IMR-90 (cell line): ENCODE data around the gene CDC42EP1. TPM values are rescaled to one million over a fixed set of nuclear protein-coding genes. Genes with fewer than 3 reads are reported as not detected.

Experiments used
- ATAC-seq: fragments of 200-7000 bp; cut with Tn5 transposase; 2 replicates; pipeline ENCODE4 v1.9.1; 2020; ENCODE audit warnings: low read depth, mild to moderate bottlenecking, moderate library complexity
- BruUV-seq: library from RNA; stranded (reverse); fragments of 400-500 nt; replicated peaks from 2 replicates; lab custom pipeline; 2021; lab: Mats Ljungman, UMichigan
- CTCF ChIA-PET: fragments of 300-600 bp; formaldehyde crosslinking; extraction: SDS; loops from one replicate; lab custom pipeline; 2021; ENCODE audit warnings: antibody characterized with exemption; lab: Yijun Ruan, JAX
- POLR2A ChIA-PET: fragments of 300-600 bp; sonication (Branson Sonifier 250); formaldehyde crosslinking; loops from one replicate; lab custom pipeline; 2022; ENCODE audit warnings: antibody characterized with exemption; ENCODE audit not compliant: unreplicated experiment; lab: Charles Lee
- DNase-seq: peaks from one replicate; pipeline ENCODE4 v3.0.0; 2013
- H2AFZ ChIP-seq: replicated peaks from 2 replicates; pipeline ENCODE3; 2013; ENCODE audit warnings: low read length, mild to moderate bottlenecking; ENCODE audit not compliant: poor library complexity
- H2AK5ac ChIP-seq: 2 replicates; pipeline ENCODE4 v1.6.1; 2013; ENCODE audit warnings: low read depth, low read length, inconsistent platforms
- H2AK9ac ChIP-seq: replicated peaks from 2 replicates; pipeline ENCODE3; 2013; ENCODE audit warnings: mild to moderate bottlenecking, low read depth, low read length, moderate library complexity; ENCODE audit not compliant: poor library complexity
- H2BK120ac ChIP-seq: 2 replicates; pipeline ENCODE4 v1.6.1; 2013; ENCODE audit warnings: low read depth, low read length, inconsistent platforms
- H2BK15ac ChIP-seq: 3 replicates; pipeline ENCODE4 v1.6.1; 2013; ENCODE audit warnings: low read depth, low read length, inconsistent platforms
- H2BK20ac ChIP-seq: 2 replicates; pipeline ENCODE4 v1.6.1; 2013; ENCODE audit warnings: low read depth, mild to moderate bottlenecking, inconsistent platforms, low read length, moderate library complexity
- H2BK5ac ChIP-seq: 2 replicates; pipeline ENCODE4 v1.6.1; 2013; ENCODE audit warnings: mild to moderate bottlenecking, low read depth, low read length, inconsistent platforms; ENCODE audit not compliant: poor library complexity, severe bottlenecking
- H3K14ac ChIP-seq: replicated peaks from 2 replicates; pipeline ENCODE4 v1.6.1; 2013; ENCODE audit warnings: low read depth, low read length, inconsistent platforms
- H3K18ac ChIP-seq: 2 replicates; pipeline ENCODE4 v1.6.1; 2013; ENCODE audit warnings: low read depth, low read length, control low read depth
- H3K23ac ChIP-seq: 2 replicates; pipeline ENCODE4 v1.6.1; 2013; ENCODE audit warnings: low read depth, low read length, inconsistent platforms
- H3K27ac ChIP-seq: 2 replicates; pipeline ENCODE4 v1.5.1; 2013; ENCODE audit warnings: mild to moderate bottlenecking, control low read depth, low read length; ENCODE audit not compliant: insufficient read depth
- H3K27me3 ChIP-seq: 2 replicates; pipeline ENCODE4 v1.6.1; 2013; ENCODE audit warnings: low read length; ENCODE audit not compliant: control insufficient read depth, insufficient read depth
- H3K36me3 ChIP-seq: 2 replicates; pipeline ENCODE4 v1.6.1; 2013; ENCODE audit warnings: low read length, mixed read lengths; ENCODE audit not compliant: control insufficient read depth, insufficient read depth
- H3K4ac ChIP-seq: 2 replicates; pipeline ENCODE4 v1.6.1; 2013; ENCODE audit warnings: low read depth, low read length, inconsistent platforms
- H3K4me1 ChIP-seq: 2 replicates; pipeline ENCODE4 v1.6.1; 2013; ENCODE audit warnings: low read length, mixed read lengths; ENCODE audit not compliant: control insufficient read depth, insufficient read depth
- H3K4me2 ChIP-seq: 2 replicates; pipeline ENCODE4 v1.6.1; 2013; ENCODE audit warnings: low read depth, mild to moderate bottlenecking, control low read depth, low read length, moderate library complexity
- H3K4me3 ChIP-seq: 2 replicates; pipeline ENCODE4 v1.5.1; 2013; ENCODE audit warnings: low read depth, mild to moderate bottlenecking, control low read depth, low read length, moderate library complexity; ENCODE audit not compliant: insufficient read depth
- H3K56ac ChIP-seq: 2 replicates; pipeline ENCODE4 v1.6.1; 2013; ENCODE audit warnings: low read length, inconsistent platforms; ENCODE audit not compliant: insufficient read depth; ENCODE audit errors: extremely low read depth
- H3K79me1 ChIP-seq, 2 experiments: 2 replicates each; pipeline ENCODE4 v1.6.1; 2013; ENCODE audit warnings: low read length in 2 of 2, inconsistent platforms in 1 of 2, low read depth in 1 of 2
- H3K9ac ChIP-seq: 2 replicates; pipeline ENCODE4 v1.6.1; 2013; ENCODE audit warnings: low read depth, low read length, control low read depth
- H3K9me1 ChIP-seq: 2 replicates; pipeline ENCODE4 v1.6.1; 2013; ENCODE audit warnings: low read length, inconsistent platforms; ENCODE audit not compliant: insufficient read depth
- H3K9me3 ChIP-seq: 2 replicates; pipeline ENCODE4 v1.6.1; 2013; ENCODE audit warnings: low read length; ENCODE audit not compliant: control insufficient read depth, insufficient read depth
- H4K20me1 ChIP-seq: 2 replicates; pipeline ENCODE4 v1.6.1; 2013; ENCODE audit warnings: low read length, inconsistent platforms; ENCODE audit not compliant: insufficient read depth
- H4K5ac ChIP-seq: 2 replicates; pipeline ENCODE4 v1.6.1; 2013; ENCODE audit warnings: mild to moderate bottlenecking, low read depth, low read length, control low read depth
- H4K8ac ChIP-seq, 2 experiments: 2 replicates each; pipeline ENCODE4 v1.6.1; 2013; ENCODE audit warnings: low read depth in 2 of 2, low read length in 2 of 2, control low read depth in 1 of 2, inconsistent platforms in 1 of 2
- H4K91ac ChIP-seq: 2 replicates; pipeline ENCODE4 v1.6.1; 2013; ENCODE audit warnings: low read depth, low read length, inconsistent platforms; ENCODE audit not compliant: insufficient read depth
- CEBPB ChIP-seq: IDR thresholded peaks from 2 replicates; pipeline ENCODE4 v1.6.1; 2012; ENCODE audit warnings: low read depth, low read length, improper control_type of control experiment
- CHD1 ChIP-seq: IDR thresholded peaks from 2 replicates; pipeline ENCODE4 v1.6.1; 2012; ENCODE audit warnings: low read depth, low read length, improper control_type of control experiment
- CTCF ChIP-seq: conservative IDR thresholded peaks from 2 replicates; pipeline ENCODE4 v1.5.1; 2012; ENCODE audit warnings: mild to moderate bottlenecking, low read depth, low read length, improper control_type of control experiment
- FOS ChIP-seq: fragments of 150-350 bp; IDR thresholded peaks from 2 replicates; pipeline ENCODE4 v1.6.1; 2016; ENCODE audit warnings: low read depth, low read length
- MAFK ChIP-seq: IDR thresholded peaks from 2 replicates; pipeline ENCODE4 v1.6.1; 2012; ENCODE audit warnings: low read depth, low read length, improper control_type of control experiment
- MAZ ChIP-seq: IDR thresholded peaks from 2 replicates; pipeline ENCODE4 v1.6.1; 2012; ENCODE audit warnings: low read depth, mild to moderate bottlenecking, low read length, improper control_type of control experiment, moderate library complexity, borderline replicate concordance
- MXI1 ChIP-seq: IDR thresholded peaks from 2 replicates; pipeline ENCODE4 v1.6.1; 2012; ENCODE audit warnings: low read depth, mild to moderate bottlenecking, low read length, moderate library complexity, borderline replicate concordance
- NFE2L2 ChIP-seq: fragments of 150-350 bp; IDR thresholded peaks from 2 replicates; pipeline ENCODE4 v1.6.1; 2016; ENCODE audit warnings: low read depth, mild to moderate bottlenecking, low read length
- POLR2A ChIP-seq: IDR thresholded peaks from 2 replicates; pipeline ENCODE4 v1.6.1; 2012; ENCODE audit warnings: mild to moderate bottlenecking, low read depth, low read length
- RAD21 ChIP-seq: IDR thresholded peaks from 2 replicates; pipeline ENCODE4 v1.6.1; 2012; ENCODE audit warnings: low read length, improper control_type of control experiment
- RCOR1 ChIP-seq: IDR thresholded peaks from 2 replicates; pipeline ENCODE4 v1.6.1; 2012; ENCODE audit warnings: mild to moderate bottlenecking, low read length, improper control_type of control experiment; ENCODE audit not compliant: insufficient replicate concordance
- RFX5 ChIP-seq: IDR thresholded peaks from 2 replicates; pipeline ENCODE4 v1.8.0; 2012; ENCODE audit warnings: low read depth, mild to moderate bottlenecking, low read length, moderate library complexity
- SMC3 ChIP-seq: fragments of 150-350 bp; IDR thresholded peaks from 2 replicates; pipeline ENCODE4 v1.6.1; 2016; ENCODE audit warnings: low read depth, mild to moderate bottlenecking, antibody characterized with exemption, low read length, moderate library complexity
- USF2 ChIP-seq: fragments of 150-350 bp; IDR thresholded peaks from 2 replicates; pipeline ENCODE4 v1.6.1; 2017; ENCODE audit warnings: mild to moderate bottlenecking, antibody characterized with exemption, low read length, low read depth
- WGBS, 2 experiments: methylation state at CpG; one replicate each; pipeline versions ENCODE4 v1.1.5 to v1.1.7; 2013; ENCODE audit warnings: missing lambda C conversion rate in 2 of 2; ENCODE audit not compliant: insufficient read length in 1 of 2; ENCODE audit errors: extremely low coverage in 2 of 2; 5-methylcytosine and 5-hydroxymethylcytosine counted together
- dilution Hi-C: fragments of 300-500 bp; cut with HindIII; formaldehyde crosslinking; loops from one replicate; pipeline ENCODE4 v1.14.3; 2018; ENCODE audit warnings: low sequenced_read_pairs; ENCODE audit not compliant: unreplicated experiment
- in situ Hi-C: fragments of 300-500 bp; cut with MboI; formaldehyde crosslinking; loops from 3 replicates; pipeline ENCODE4 v1.14.3; 2019; ENCODE audit warnings: low sequenced_read_pairs, inconsistent platforms, mixed read lengths
- intact Hi-C: fragments of 100-400 bp; cut with micrococcal nuclease; formaldehyde crosslinking; loops from 2 replicates; pipeline ENCODE4 v1.10.0; 2022
- polyA plus RNA-seq, 3 experiments: library from polyadenylated mRNA; depleted of rRNA; stranded (reverse); fragments of >200 nt; gene quantifications; 2 replicates each; pipeline ENCODE4 v1.2.3, GENCODE V29; 2012; ENCODE audit warnings: low replicate concordance in 1 of 3
- total RNA-seq: library from RNA; depleted of rRNA; stranded (reverse); fragments of >200 nt; gene quantifications from 2 replicates; pipeline ENCODE4 v1.2.3, GENCODE V29; 2012
- TF ChIP-seq, protein P1 (sequence below): fragments of 150-350 bp; IDR thresholded peaks from 2 replicates; pipeline ENCODE4 v1.6.1; 2016; ENCODE audit warnings: low read depth, mild to moderate bottlenecking, low read length, moderate library complexity, borderline replicate concordance

CDC42EP1 gene
- total and polyA plus RNA-seq, 2 of the 4 experiments (the other 2 are of a cell fraction), result 4.7 to 47.3 TPM

DNA sequence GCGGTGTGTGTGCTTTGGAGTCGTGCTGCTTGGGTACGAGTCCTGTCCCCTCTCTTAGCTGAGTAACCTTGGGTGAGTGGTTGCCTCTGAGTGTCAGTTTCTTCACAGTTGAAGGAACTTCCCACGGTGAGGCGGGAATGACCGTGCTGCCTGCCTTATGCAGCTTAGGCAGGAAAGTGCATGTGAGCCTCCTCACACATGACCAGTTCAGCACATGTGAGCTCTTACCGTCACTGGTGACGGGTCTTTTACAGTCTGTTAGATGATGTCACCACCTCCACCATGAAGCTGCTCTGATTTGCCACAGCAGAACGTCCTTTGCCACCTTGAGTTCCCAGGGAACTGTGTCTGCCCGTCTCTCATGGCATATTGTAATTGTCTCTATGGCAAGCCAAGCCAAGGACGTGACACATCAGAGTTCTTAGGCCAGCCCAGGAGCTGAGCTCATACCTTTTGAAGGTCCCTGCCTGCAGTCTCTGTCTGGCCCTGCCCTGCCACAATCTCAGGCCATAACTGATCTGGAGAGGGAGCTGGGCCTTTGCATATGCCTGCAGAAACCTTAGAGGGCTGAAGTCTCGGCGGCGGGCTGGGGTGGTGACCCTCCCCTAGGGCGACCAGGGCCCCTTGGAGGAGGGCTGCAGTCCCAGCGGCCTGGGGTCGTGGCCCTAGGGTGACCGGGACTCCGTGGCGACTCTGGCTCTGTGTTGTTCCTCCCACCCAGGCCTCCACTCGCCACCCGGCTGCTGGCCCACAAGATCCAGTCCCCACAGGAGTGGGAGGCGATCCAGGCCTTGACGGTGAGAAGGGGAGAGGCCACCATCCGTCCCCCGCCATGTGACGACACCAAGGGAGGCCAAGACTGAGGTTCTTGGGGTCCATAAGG, 56.2 kb downstream of the CDC42EP1 start:
- H4K20me1 ChIP-seq, result no peaks in the 10 kb centered on the region
- no peak overlapping the region for H4K8ac ChIP-seq
- H4K91ac ChIP-seq, result no peak overlapping the region
- no peaks in the 10 kb centered on the region for H3K27me3 ChIP-seq
- no TSS peak for BruUV-seq
- no peak for DNase-seq
- H2BK20ac ChIP-seq, result no peak overlapping the region
- H3K9ac ChIP-seq, result no peak overlapping the region
- no peaks in the 10 kb centered on the region for H3K9me3 ChIP-seq
- no peak overlapping the region for H3K4me3 ChIP-seq
- H3K4me2 ChIP-seq, result no peak overlapping the region
- H3K79me1 ChIP-seq, result peaks cover 1 to 30% of the 10 kb centered on the region in 2 experiments; a peak in 3 of 4 replicates
- no peak overlapping the region for H2BK15ac ChIP-seq
- no peak overlapping the region for H2AFZ ChIP-seq
- H3K4ac ChIP-seq, result no peak overlapping the region
- dilution Hi-C loops (no loop called here), in situ Hi-C loops (no loop called here), intact Hi-C loops (no loop called here)
- no peak overlapping the region for H3K27ac ChIP-seq
- H3K18ac ChIP-seq, result no peak overlapping the region
- ChIA-PET POLR2A (no interaction called here), CTCF (no interaction called here)
- peaks cover 40% of the 10 kb centered on the region for H3K36me3 ChIP-seq
- H2AK9ac ChIP-seq, result no peak overlapping the region
- 91% methylated on average over 12 of the region's 27 CpGs; no CpG with 5 or more reads in 1 of the 2 experiments for WGBS, 2 experiments
- ATAC-seq, result no peak
- H3K23ac ChIP-seq, result no peak overlapping the region
- no peak overlapping the region for H3K56ac ChIP-seq
- H2BK5ac ChIP-seq, result no peak overlapping the region
- H3K14ac ChIP-seq, result no peak overlapping the region
- H3K9me1 ChIP-seq, result peaks cover 9% of the 10 kb centered on the region
- H3K4me1 ChIP-seq, result peaks cover 8% of the 10 kb centered on the region
- H4K5ac ChIP-seq, result no peak overlapping the region
- no peak overlapping the region for H2BK120ac ChIP-seq
- no peak overlapping the region for H2AK5ac ChIP-seq
- TF ChIP-seq, protein P1, sequence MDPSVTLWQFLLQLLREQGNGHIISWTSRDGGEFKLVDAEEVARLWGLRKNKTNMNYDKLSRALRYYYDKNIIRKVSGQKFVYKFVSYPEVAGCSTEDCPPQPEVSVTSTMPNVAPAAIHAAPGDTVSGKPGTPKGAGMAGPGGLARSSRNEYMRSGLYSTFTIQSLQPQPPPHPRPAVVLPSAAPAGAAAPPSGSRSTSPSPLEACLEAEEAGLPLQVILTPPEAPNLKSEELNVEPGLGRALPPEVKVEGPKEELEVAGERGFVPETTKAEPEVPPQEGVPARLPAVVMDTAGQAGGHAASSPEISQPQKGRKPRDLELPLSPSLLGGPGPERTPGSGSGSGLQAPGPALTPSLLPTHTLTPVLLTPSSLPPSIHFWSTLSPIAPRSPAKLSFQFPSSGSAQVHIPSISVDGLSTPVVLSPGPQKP, result no peak
- TF ChIP-seq SMC3 (no peak), RAD21 (no peak), RFX5 (no peak), MAZ (no peak), CHD1 (no peak), POLR2A (no peak), NFE2L2 (no peak), CEBPB (no peak), CTCF (no peak), RCOR1 (no peak), USF2 (no peak), MAFK (no peak), MXI1 (no peak), FOS (no peak)
